HL-60 (cell line): ENCODE measurements around the gene ALPK3.

Source experiments
- DNase-seq, 2 experiments: peaks; one replicate each; pipeline ENCODE4 v3.0.0-alpha.2; 2010 to 2020; ENCODE audit warnings: low read depth in 1 of 2, low spot score in 1 of 2
- H3K27ac ChIP-seq: fragments of 250-450 bp; sonication (Bioruptor Pico); replicated peaks from 2 replicates; pipeline ENCODE4 v1.5.1; 2020; ENCODE audit warnings: mild to moderate bottlenecking, moderate library complexity
- H3K27me3 ChIP-seq: fragments of 250-450 bp; sonication (Bioruptor Pico); 2 replicates; pipeline ENCODE4 v1.5.1; 2021; ENCODE audit warnings: mild to moderate bottlenecking, moderate library complexity; ENCODE audit not compliant: insufficient read depth, poor library complexity, severe bottlenecking
- H3K4me3 ChIP-seq: replicated peaks from 2 replicates; pipeline ENCODE4 v1.5.1; 2011; ENCODE audit warnings: mild to moderate bottlenecking, control low read depth, low read length; ENCODE audit not compliant: insufficient read depth
- GABPA ChIP-seq: IDR thresholded peaks from 2 replicates; pipeline ENCODE4 v1.6.1; 2012; ENCODE audit warnings: low read depth
- POLR2AphosphoS5 ChIP-seq: IDR thresholded peaks from 2 replicates; pipeline ENCODE4 v1.6.1; 2012; ENCODE audit warnings: low read depth
- SPI1 ChIP-seq: IDR thresholded peaks from 2 replicates; pipeline ENCODE4 v1.6.1; 2012; ENCODE audit warnings: low read depth, mild to moderate bottlenecking, borderline replicate concordance
- TF ChIP-seq, protein P1 (sequence below): IDR thresholded peaks from 2 replicates; pipeline ENCODE4 v1.6.1; 2012; ENCODE audit warnings: low read depth; ENCODE audit not compliant: insufficient replicate concordance
- TF ChIP-seq, protein P2 (sequence below): IDR thresholded peaks from one replicate; pipeline ENCODE4 v1.5.1; 2011; ENCODE audit warnings: low read length, control low read depth, inconsistent platforms; ENCODE audit not compliant: insufficient read depth

The ALPK3 gene

DNA sequence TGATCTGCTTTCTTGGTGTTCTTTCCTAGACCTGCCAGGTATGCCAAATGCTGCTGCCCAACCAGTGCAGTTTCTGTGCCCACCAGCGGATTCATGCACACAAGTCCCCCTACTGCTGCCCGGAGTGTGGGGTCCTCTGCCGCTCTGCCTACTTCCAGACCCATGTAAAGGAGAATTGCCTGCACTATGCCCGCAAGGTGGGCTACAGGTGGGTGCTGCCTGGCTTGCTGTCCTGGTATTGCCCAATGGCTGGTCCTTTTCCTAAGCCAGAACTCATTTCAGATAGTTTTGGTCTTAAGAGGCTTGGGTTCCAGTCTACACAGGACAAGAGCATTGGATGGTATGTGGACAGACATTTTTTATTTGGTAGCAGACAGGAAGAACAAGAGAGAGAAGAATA is 26.5 kb upstream of the ALPK3 start:
- H3K27ac ChIP-seq, result no peak overlapping the region

DNA sequence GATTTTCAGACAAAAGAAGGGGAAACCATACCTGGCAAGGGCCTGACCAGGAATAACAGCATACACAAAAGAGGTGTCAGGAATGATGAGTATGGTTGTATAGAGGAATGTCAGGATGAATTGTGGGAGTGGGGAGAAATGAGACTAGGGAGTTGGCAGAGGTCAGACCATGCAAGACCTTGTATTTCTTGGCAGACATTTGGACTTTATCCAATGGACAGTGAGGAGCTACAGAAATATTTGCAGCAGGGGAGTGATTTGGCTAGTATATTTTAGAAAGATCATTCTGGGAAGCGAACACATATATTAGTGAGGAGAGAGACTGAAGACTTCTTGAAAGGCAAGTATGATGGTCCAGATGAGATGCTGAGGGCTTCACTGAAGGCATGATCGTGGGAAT is 25.4 kb upstream of the ALPK3 start:
- Histone ChIP-seq H3K4me3 (no peak overlapping the region), H3K27ac (no peak overlapping the region), H3K27me3 (no peaks in the 10 kb centered on the region)
- TF ChIP-seq POLR2AphosphoS5, result no peak
- TF ChIP-seq GABPA, result no peak
- TF ChIP-seq, protein P1, sequence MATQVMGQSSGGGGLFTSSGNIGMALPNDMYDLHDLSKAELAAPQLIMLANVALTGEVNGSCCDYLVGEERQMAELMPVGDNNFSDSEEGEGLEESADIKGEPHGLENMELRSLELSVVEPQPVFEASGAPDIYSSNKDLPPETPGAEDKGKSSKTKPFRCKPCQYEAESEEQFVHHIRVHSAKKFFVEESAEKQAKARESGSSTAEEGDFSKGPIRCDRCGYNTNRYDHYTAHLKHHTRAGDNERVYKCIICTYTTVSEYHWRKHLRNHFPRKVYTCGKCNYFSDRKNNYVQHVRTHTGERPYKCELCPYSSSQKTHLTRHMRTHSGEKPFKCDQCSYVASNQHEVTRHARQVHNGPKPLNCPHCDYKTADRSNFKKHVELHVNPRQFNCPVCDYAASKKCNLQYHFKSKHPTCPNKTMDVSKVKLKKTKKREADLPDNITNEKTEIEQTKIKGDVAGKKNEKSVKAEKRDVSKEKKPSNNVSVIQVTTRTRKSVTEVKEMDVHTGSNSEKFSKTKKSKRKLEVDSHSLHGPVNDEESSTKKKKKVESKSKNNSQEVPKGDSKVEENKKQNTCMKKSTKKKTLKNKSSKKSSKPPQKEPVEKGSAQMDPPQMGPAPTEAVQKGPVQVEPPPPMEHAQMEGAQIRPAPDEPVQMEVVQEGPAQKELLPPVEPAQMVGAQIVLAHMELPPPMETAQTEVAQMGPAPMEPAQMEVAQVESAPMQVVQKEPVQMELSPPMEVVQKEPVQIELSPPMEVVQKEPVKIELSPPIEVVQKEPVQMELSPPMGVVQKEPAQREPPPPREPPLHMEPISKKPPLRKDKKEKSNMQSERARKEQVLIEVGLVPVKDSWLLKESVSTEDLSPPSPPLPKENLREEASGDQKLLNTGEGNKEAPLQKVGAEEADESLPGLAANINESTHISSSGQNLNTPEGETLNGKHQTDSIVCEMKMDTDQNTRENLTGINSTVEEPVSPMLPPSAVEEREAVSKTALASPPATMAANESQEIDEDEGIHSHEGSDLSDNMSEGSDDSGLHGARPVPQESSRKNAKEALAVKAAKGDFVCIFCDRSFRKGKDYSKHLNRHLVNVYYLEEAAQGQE, result no peak
- TF ChIP-seq, protein P2, sequence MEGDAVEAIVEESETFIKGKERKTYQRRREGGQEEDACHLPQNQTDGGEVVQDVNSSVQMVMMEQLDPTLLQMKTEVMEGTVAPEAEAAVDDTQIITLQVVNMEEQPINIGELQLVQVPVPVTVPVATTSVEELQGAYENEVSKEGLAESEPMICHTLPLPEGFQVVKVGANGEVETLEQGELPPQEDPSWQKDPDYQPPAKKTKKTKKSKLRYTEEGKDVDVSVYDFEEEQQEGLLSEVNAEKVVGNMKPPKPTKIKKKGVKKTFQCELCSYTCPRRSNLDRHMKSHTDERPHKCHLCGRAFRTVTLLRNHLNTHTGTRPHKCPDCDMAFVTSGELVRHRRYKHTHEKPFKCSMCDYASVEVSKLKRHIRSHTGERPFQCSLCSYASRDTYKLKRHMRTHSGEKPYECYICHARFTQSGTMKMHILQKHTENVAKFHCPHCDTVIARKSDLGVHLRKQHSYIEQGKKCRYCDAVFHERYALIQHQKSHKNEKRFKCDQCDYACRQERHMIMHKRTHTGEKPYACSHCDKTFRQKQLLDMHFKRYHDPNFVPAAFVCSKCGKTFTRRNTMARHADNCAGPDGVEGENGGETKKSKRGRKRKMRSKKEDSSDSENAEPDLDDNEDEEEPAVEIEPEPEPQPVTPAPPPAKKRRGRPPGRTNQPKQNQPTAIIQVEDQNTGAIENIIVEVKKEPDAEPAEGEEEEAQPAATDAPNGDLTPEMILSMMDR, result no peak
- DNase-seq, result no peak

More for the DNA sequence above, 26.5 kb upstream of the ALPK3 start:
- no peaks in the 10 kb centered on the region for H3K27me3 ChIP-seq
- no peak for DNase-seq
- TF ChIP-seq, protein P2, result no peak
- TF ChIP-seq, protein P1, result no peak
- TF ChIP-seq POLR2AphosphoS5, result no peak
- TF ChIP-seq GABPA, result no peak
- no peak for TF ChIP-seq SPI1
- no peak overlapping the region for H3K4me3 ChIP-seq

DNA sequence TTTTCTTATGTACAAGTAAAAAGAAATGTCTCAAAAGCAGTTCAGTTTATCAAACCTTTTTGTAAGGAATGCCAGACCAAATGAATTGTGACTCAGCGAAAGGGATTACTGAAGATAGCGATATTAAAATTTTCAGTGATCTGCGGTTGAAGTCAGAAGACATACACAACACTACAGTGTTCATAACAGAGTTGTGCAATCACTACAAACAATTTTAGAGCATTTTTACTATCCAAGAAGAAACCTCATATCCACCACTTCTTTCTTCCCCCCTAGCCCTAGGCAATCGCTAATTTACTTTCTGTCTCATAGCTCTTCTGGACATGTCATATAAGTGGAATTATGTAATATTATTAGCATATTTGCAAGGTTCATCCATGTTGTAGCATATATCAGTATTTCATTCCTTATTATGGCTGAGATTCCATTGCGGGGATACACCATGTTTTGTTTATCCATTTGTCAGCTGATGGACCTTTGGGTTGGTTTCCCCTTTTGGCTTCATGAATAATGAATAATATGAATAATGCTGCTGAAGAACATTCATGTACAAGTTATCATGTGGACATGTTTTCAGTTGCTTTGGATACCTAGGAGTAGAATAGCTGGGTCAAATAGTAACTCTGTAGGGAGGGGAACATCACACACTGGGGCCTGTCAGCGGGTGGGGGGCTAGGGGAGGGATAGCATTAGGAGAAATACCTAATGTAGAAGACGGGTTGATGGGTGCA is 23.6 kb upstream of the ALPK3 start:
- DNase-seq, result no peak
- Histone ChIP-seq H3K4me3 (no peak overlapping the region), H3K27me3 (no peaks in the 10 kb centered on the region), H3K27ac (no peak overlapping the region)
- TF ChIP-seq GABPA, result no peak
- TF ChIP-seq, protein P1, result no peak
- TF ChIP-seq, protein P2, result no peak
- no peak for TF ChIP-seq SPI1
